Measurements from ENCODE around the gene CREB5. TPM values are rescaled to one million over a fixed set of nuclear protein-coding genes. Genes with fewer than 3 reads are reported as not detected.

The CREB5 gene
- total RNA-seq, 1 experiment from 2014 or later, result 5.2 TPM

GRCh38 chr7:28806841-28807240 is 394.5 kb downstream of the CREB5 start:
- Histone ChIP-seq H3K4me1 (ENCODE audit: insufficient read depth, low read length) (peaks cover 30% of the 10 kb centered on the region), H4K20me1 (ENCODE audit: low read length) (no peaks in the 10 kb centered on the region), H3K9me2 (replicated peaks; ENCODE audit: low read length) (no peaks in the 10 kb centered on the region), H3K9me3 (ENCODE audit: low read length) (no peaks in the 10 kb centered on the region), H3K4me3 (ENCODE audit: low read length) (no peak overlapping the region), H3F3A (ENCODE audit: low read length, unreplicated experiment) (no peaks in the 10 kb centered on the region), H3K4me2 (ENCODE audit: low read length) (peak overlapping the region; percentile 53; the same call in 1 of the 2 replicates), H3K27me3 (ENCODE audit: low read length) (no peaks in the 10 kb centered on the region), H3K27ac (ENCODE audit: low read length) (peak overlapping the region; percentile 60), H3K79me2 (ENCODE audit: low read length) (no peaks in the 10 kb centered on the region), H3K36me3 (ENCODE audit: low read depth, low read length) (no peaks in the 10 kb centered on the region), H2AFZ (ENCODE audit: low read length) (no peak overlapping the region), H3K9ac (ENCODE audit: low read length) (no peak overlapping the region)
- ATAC-seq (peak; percentile 66), DNase-seq (peak; percentile 62)
- no TSS peak for BruUV-seq (replicated peaks)
- ChIA-PET POLR2A (ENCODE audit: unreplicated experiment) (interaction anchor here (0.6 to 1.3 kb wide), 3 partner anchors 75 to 227 kb away, joined by 3 to 4 read pairs (median 3); no protein-coding TSS in a partner anchor), CTCF (no interaction called here)
- TF ChIP-seq CTCF (conservative IDR thresholded peaks at IDR 0.05; ENCODE audit: low read depth, low read length) (no peak), EZH2 (IDR thresholded peaks at IDR 0.05; ENCODE audit: low read length, unreplicated experiment) (no peak), EZH2phosphoT487 (IDR thresholded peaks at IDR 0.05; ENCODE audit: borderline replicate concordance, low read length) (no peak)
- intact Hi-C loops (cut with micrococcal nuclease), result loop anchor here (2.0 to 5.0 kb wide), 4 partner anchors 45 to 120 kb away; no protein-coding TSS in a partner anchor

DNA sequence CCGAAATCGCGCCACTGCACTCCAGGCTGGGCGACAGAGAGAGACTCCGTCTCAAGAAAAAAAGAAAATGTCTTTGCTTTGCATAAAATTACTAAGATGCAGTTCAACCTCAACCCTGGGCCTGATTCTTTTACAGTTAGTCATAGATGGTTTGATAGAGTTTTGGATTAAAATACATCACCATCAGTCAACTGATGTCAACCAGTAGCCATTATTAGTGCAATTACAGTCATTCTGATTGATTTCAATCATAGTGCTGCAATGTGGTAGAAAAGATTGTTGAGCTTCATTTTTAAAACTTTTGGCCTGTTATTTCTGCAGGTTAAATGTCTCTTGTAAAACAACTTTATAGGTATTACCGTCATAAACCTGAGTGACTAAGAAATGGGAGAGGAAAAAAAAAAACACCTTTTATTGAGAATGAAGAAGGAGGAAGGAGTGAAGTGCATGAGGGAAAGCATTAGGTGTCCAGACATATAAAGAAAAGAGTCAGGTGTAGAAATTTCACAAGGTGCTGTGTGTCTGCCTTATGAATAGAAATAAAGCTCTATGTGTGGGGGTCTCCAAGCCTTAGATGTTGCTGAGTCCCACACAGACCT is 395.2 kb downstream of the CREB5 start:
- Histone ChIP-seq H3K9me3 (ENCODE audit: low read length) (no peaks in the 10 kb centered on the region), H2AFZ (ENCODE audit: low read length) (no peak overlapping the region), H3K36me3 (ENCODE audit: low read depth, low read length) (no peaks in the 10 kb centered on the region), H3K27me3 (ENCODE audit: low read length) (no peaks in the 10 kb centered on the region), H3K4me3 (ENCODE audit: low read length) (0 out of 2 replicates have a peak overlapping the region, but pooled peaks have one; percentile 13), H4K20me1 (ENCODE audit: low read length) (no peaks in the 10 kb centered on the region), H3K4me1 (ENCODE audit: insufficient read depth, low read length) (peaks cover 30% of the 10 kb centered on the region), H3K4me2 (ENCODE audit: low read length) (peak overlapping the region; percentile 53), H3K79me2 (ENCODE audit: low read length) (no peaks in the 10 kb centered on the region), H3K27ac (ENCODE audit: low read length) (peak overlapping the region; percentile 60), H3K9ac (ENCODE audit: low read length) (no peak overlapping the region), H3F3A (ENCODE audit: low read length, unreplicated experiment) (no peaks in the 10 kb centered on the region), H3K9me2 (replicated peaks; ENCODE audit: low read length) (no peaks in the 10 kb centered on the region)
- ATAC-seq, result peak; percentile 38
- BruUV-seq (replicated peaks), result no TSS peak
- no peak for TF ChIP-seq EZH2 (IDR thresholded peaks at IDR 0.05; ENCODE audit: low read length, unreplicated experiment)
- TF ChIP-seq CTCF (conservative IDR thresholded peaks at IDR 0.05; ENCODE audit: low read depth, low read length), result no peak
- no peak for TF ChIP-seq EZH2phosphoT487 (IDR thresholded peaks at IDR 0.05; ENCODE audit: borderline replicate concordance, low read length)
- intact Hi-C loops (cut with micrococcal nuclease), result loop anchor here (2.0 to 5.0 kb wide), 4 partner anchors 45 to 121 kb away; no protein-coding TSS in a partner anchor
- ChIA-PET POLR2A (ENCODE audit: unreplicated experiment) (interaction anchor here (0.6 to 1.3 kb wide), 3 partner anchors 76 to 227 kb away, joined by 3 to 4 read pairs (median 3); no protein-coding TSS in a partner anchor), CTCF (no interaction called here)
- DNase-seq, result peak; percentile 54

Data from PC-3 (cell line).